Psoas muscle (tissue), 8 donors: ENCODE data around the gene VMAC. TPM values are rescaled to one million over a fixed set of nuclear protein-coding genes. Genes with fewer than 3 reads are reported as not detected.

Source experiments
- ATAC-seq, 4 donors: fragments of 200-7000 bp; cut with Tn5 transposase; one replicate each; pipeline ENCODE4 v1.9.1; 2020; ENCODE audit warnings: moderate library complexity in 3 of 4, mild to moderate bottlenecking in 2 of 4
- DNase-seq, 2 donors: peaks; one replicate each; pipeline ENCODE4 v3.0.0-alpha.2; 2020
- H3K27ac ChIP-seq: fragments of 200-600 bp; one replicate; pipeline ENCODE4 v1.8.0; 2022
- H3K27me3 ChIP-seq, 3 donors: fragments of 200-600 bp in 1 of 3; one replicate each; pipeline versions ENCODE4 v1.6.1 to v1.8.0; 2013 to 2022; ENCODE audit warnings: low read length in 2 of 3, mild to moderate bottlenecking in 2 of 3, moderate library complexity in 1 of 3; ENCODE audit not compliant: insufficient read depth in 3 of 3
- H3K36me3 ChIP-seq, 2 donors: fragments of 200-600 bp in 1 of 2; one replicate each; pipeline versions ENCODE4 v1.6.1 to v1.8.0; 2013 to 2022; ENCODE audit warnings: low read depth in 1 of 2, mild to moderate bottlenecking in 1 of 2, moderate library complexity in 1 of 2; ENCODE audit not compliant: insufficient read depth in 1 of 2
- H3K4me1 ChIP-seq: fragments of 200-600 bp; one replicate; pipeline ENCODE4 v1.8.0; 2022
- H3K4me3 ChIP-seq: fragments of 200-600 bp; one replicate; pipeline ENCODE4 v1.8.0; 2022; ENCODE audit warnings: mild to moderate bottlenecking
- H3K9me3 ChIP-seq: fragments of 200-600 bp; one replicate; pipeline ENCODE4 v1.8.0; 2022
- CTCF ChIP-seq: fragments of 200-600 bp; IDR thresholded peaks from one replicate; pipeline ENCODE4 v1.8.0; 2022; ENCODE audit warnings: antibody characterized with exemption
- WGBS, 3 donors: extraction: QIAGEN DNeasy Blood & Tissue Kit; methylation state at CpG; one replicate each; pipeline versions ENCODE4 v1.1.6 to v1.1.7; 2013; 5-methylcytosine and 5-hydroxymethylcytosine counted together
- intact Hi-C, 2 donors: fragments of 100-400 bp; cut with DNase I; formaldehyde crosslinking; loops; one replicate each; pipeline versions ENCODE4 v1.11.0 to v1.14.2; 2022
- polyA plus RNA-seq, 3 donors: library from polyadenylated mRNA; stranded (reverse); fragments of 200-250 nt; gene quantifications; one replicate each; pipeline ENCODE4 v1.2.3, GENCODE V29; 2013
- total RNA-seq, 4 donors: library from RNA; stranded (reverse); fragmentation: NEBNext Ultra II Directional in 2 of 4; extraction: Animal tissue kit (Norgen Biotek cat#: 25700) in 2 of 4; gene quantifications; one replicate each; pipeline versions ENCODE4 v1.2.1 to v1.2.4, GENCODE V29; 2021 to 2023
- donor health status: healthy with polysubstance abuse.
- donor health status: DM: no; HTN: no; CAD: no; lungs with moderate emphysema.
- donor health status: Bipolar disorder and iron deficiency.
- donor health status: healthy.
- donor health status: DM: yes; HTN: yes; CAD: no.
- donor health status: DM: no; HTN: no; CAD: no.
- donor health status: DM: no; HTN: no; CAD: no.
- donor health status: DM: yes; HTN: yes; CAD: no.

Gene VMAC
- total and polyA plus RNA-seq, 7 donors: 0.73 to 3.0 (median 0.89) TPM

GRCh38 chr19:5892772-5893275 lies 11.8 kb upstream of the VMAC start:
- Histone ChIP-seq H3K4me1 (peaks cover 5% of the 10 kb centered on the region), H3K27me3 (peaks cover 0 to 27% (median 3%) of the 10 kb centered on the region in 3 donors), H3K27ac (no peak overlapping the region), H3K36me3 (peaks cover 0 to 22% of the 10 kb centered on the region in 2 donors), H3K9me3 (no peaks in the 10 kb centered on the region), H3K4me3 (no peak overlapping the region)
- 47 to 48% (median 47%) methylated on average over 15 of the region's 15 CpGs for WGBS, 3 donors
- intact Hi-C loops: loop anchor here in 1 of 2 donors (2.0 kb wide), 1 partner anchor 88 kb away; the partner anchor contains the start of gene NRTN
- ATAC-seq: peak in 3 of 4 donors; percentile 5 to 19 (median 16)
- no peak for TF ChIP-seq CTCF
- no peak for DNase-seq

DNA sequence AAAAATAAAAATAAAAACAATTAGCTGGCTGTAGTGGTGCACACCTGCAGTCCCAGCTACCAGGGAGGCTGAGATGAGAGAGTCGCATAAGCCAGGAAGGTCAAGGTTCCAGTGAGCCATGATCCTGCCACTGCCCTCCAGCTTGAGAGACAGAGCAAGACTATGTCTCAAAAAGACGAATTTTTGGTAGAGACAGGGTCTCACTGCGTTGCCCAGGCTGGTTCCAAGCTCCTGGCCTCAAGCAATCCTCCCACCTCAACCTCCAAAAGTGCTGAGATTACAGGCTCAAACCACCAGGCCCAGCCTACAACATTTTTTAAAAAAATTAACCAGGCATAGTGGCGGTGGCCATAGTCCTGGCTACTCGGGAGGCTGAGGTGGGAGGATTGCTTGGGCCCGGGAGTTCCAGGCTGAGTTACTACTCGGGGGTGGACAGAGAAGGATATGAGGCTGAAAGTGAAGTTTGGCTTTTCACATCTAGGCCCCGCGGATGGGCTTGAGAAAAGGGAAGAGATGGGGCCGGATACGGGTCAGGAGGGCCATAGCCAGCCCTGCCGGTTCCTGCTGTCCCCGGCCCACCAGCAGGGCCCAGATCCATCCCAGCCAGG lies 11.3 kb upstream of the VMAC start:
- H3K4me3 ChIP-seq: no peak overlapping the region
- peaks cover 0 to 22% of the 10 kb centered on the region in 2 donors for H3K36me3 ChIP-seq
- no peak for TF ChIP-seq CTCF
- intact Hi-C loops: loop anchor here in 1 of 2 donors (2.0 kb wide), 1 partner anchor 89 kb away; the partner anchor contains the start of gene NRTN
- 42 to 45% (median 44%) methylated on average over 13 of the region's 13 CpGs for WGBS, 3 donors
- DNase-seq (no peak), ATAC-seq (peak in 1 of 4 donors; percentile 38)
- no peak overlapping the region for H3K27ac ChIP-seq
- peaks cover 5% of the 10 kb centered on the region for H3K4me1 ChIP-seq
- H3K9me3 ChIP-seq: no peaks in the 10 kb centered on the region
- H3K27me3 ChIP-seq: peaks cover 0 to 22% (median 3%) of the 10 kb centered on the region in 3 donors

- Histone ChIP-seq H3K27me3 (peaks cover 0 to 18% (median 3%) of the 10 kb centered on the region in 3 donors), H3K9me3 (no peaks in the 10 kb centered on the region), H3K4me3 (no peak overlapping the region), H3K36me3 (peaks cover 0 to 22% of the 10 kb centered on the region in 2 donors), H3K4me1 (peaks cover 5% of the 10 kb centered on the region), H3K27ac (no peak overlapping the region)
- peak; percentile 19 to 38 (median 34) for ATAC-seq
- DNase-seq: no peak
- WGBS, 3 donors: 37 to 47% (median 39%) methylated on average over 26 to 28 of the region's 28 CpGs
- intact Hi-C loops: loop anchor here in 1 of 2 donors (2.0 kb wide), 1 partner anchor 89 kb away; the partner anchor contains the start of gene NRTN
- TF ChIP-seq CTCF: no peak
Observed at GRCh38 chr19:5893907-5894703, 10.6 kb upstream of the VMAC start.

GRCh38 chr19:5894704-5895349 lies 9.8 kb upstream of the VMAC start:
- no peak for TF ChIP-seq CTCF
- Histone ChIP-seq H3K27me3 (peaks cover 0 to 18% (median 0%) of the 10 kb centered on the region in 3 donors), H3K27ac (no peak overlapping the region), H3K4me1 (peaks cover 5% of the 10 kb centered on the region), H3K9me3 (no peaks in the 10 kb centered on the region), H3K4me3 (no peak overlapping the region), H3K36me3 (peaks cover 0 to 22% of the 10 kb centered on the region in 2 donors)
- DNase-seq (no peak), ATAC-seq (no peak)
- intact Hi-C loops: no loop called here
- WGBS, 3 donors: 75 to 83% (median 80%) methylated on average over 26 to 28 of the region's 28 CpGs
